GM21576 (cell line): Measurements from ENCODE around the gene RAB4B.
"Not testable (repeated sequence)": the region's sequence is repeated elsewhere in the genome, so short reads cannot be mapped to it uniquely, and the experiment has no call there.

Experiments used
- ATAC-seq: cut with Tn5 transposase; IDR thresholded peaks from one replicate; pipeline ENCODE4 v1.9.1; 2021; ENCODE audit warnings: mild to moderate bottlenecking, moderate library complexity; ENCODE audit not compliant: unreplicated experiment

The RAB4B gene

DNA sequence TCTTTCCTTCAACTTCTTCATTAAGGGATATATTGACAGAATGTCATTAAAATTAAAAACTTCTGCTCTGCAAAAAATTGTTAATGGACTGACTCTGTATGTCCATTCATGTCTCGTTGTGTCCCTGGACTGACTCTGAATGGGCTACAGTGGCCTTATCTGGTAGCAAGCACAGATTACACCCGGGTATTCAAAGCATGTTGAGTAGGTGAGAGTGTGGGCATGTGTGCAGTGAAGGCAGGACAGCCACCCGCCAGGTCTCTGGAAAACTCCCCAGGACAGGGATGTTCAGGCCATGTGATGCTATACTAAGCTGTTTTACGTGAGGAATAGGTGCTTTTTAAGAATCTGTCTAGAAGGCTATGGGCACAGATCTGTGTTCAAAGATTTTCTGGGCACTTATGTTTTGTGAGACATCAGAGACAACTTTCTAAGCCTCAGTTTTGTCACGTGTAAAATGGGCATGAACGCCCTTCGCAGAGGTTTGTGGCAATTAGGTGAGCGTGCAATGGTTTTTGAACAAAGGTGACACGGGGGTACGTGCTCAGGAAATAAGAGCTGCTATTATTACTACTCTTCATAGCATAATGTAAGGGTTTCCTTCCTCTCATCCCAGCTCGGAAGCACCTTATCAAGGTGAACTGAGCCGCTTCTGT lies 65.1 kb downstream of the RAB4B start:
- not testable (repeated sequence) for ATAC-seq

DNA sequence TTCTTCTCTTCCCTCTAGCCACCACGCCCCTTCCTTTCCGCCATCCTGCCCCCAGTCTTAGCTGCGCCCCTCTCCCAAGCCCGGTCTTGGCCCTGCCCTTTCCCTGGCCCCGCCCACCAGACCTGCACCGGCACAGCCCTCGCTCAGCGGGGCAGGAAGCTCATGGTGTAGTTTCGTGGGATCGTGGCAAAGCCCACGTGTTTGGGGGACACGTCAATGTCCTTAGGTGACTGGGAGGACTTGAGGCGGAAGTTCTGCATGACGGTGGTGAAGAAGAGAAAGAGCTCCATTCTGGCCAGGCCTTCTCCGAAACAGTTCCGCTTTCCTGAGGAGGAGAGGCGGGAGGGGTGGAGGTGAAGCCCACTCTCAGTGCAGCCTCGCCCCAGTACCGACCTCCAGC lies 65.6 kb downstream of the RAB4B start:
- ATAC-seq = not testable (repeated sequence)
